Inflammatory macrophage (primary cell): ENCODE measurements around the gene NDUFC1.
A peak's percentile ranks its signal among the peaks of the same experiment; 100 is the strongest.
"Not testable (repeated sequence)": the region's sequence is repeated elsewhere in the genome, so short reads cannot be mapped to it uniquely, and the experiment has no call there.

ENCODE experiments used
- DNase-seq, 2 donors: peaks; one replicate each; pipeline ENCODE4 v3.0.0-alpha.2; 2020 to 2022
- total RNA-seq, 18 experiments: gene quantifications; one replicate each; lab custom pipeline; 2026; ENCODE audit warnings: mixed read lengths in 6 of 18, inconsistent platforms in 2 of 18; lab: John Stamatoyannopoulos, UW

NDUFC1 gene
- total RNA-seq: 23.7 to 33.2 (median 28.4) reads per million in 18 experiments

GRCh38 chr4:139301821-139302611 is at the start of gene NDUFC1:
Gene NDUFC1, minus strand, starts transcription at chr4:139302477. Its CDS starts 6,679 bp downstream, at chr4:139295798.
- DNase-seq: peak; percentile 78 to 79

DNA sequence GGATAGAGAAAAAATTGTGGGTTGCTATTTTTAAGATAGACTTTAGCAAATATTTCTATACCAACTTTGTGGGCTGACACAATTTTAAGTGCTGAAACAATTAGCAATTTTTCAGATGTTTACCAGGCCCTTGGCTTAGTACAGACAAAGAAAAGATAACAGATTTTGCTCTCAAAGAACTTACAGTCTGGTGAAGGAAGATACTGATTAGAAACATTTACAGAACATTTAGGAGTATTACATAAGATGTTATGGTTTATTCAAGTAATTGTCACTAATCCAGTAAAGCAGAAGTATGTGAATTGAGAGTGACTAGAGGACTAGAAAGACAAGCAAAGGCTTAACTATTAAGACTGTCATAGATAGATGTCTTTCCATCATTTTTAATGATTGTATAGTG is 35.3 kb upstream of the NDUFC1 start:
- peak in 1 of 2 donors; percentile 44 for DNase-seq

- DNase-seq: no peak
These were observed 30.8 kb upstream of the NDUFC1 start for GRCh38 chr4:139333046-139333445.

GRCh38 chr4:139331185-139331584 is 28.9 kb upstream of the NDUFC1 start:
- DNase-seq: no peak

DNA sequence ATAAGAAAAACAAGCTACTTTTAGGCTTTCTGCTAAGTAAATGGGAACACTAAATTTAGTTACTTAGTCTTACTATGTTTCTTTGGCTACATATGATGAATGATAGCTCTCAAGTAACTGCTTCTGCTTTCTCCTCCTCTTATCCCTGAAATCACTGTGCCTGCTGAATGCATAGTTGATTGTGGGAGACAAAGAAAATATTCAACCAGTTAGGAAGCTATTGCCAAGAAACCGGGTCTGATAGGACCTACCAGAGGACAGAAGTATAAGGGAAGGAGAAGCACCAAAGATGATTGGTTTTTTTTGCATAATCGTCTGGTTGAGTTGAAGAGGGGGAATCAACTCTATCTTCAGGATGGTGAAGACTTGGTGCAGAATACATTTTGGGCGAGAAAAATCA is 28.0 kb upstream of the NDUFC1 start:
- DNase-seq: no peak

GRCh38 chr4:139329665-139330200 is 27.5 kb upstream of the NDUFC1 start:
- no peak for DNase-seq

DNA sequence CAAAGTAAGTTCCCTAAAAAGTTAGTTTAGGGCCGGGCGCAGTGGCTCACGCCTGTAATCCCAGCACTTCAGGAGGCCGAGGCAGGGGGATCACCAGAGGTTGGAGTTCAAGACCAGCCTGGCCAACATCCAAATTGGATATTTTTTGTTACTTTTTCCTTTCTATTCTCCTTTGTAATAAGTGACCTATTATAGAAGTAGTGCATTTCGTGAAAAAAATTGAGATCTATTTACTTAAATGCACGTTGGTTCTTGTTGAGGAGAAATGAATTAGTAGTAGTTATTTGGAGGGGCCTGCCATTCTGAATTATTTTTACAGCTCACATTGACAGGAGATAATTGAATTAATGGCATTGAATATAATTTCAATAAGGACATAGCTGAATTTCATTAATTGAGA is 22.3 kb upstream of the NDUFC1 start:
- DNase-seq: no peak

DNA sequence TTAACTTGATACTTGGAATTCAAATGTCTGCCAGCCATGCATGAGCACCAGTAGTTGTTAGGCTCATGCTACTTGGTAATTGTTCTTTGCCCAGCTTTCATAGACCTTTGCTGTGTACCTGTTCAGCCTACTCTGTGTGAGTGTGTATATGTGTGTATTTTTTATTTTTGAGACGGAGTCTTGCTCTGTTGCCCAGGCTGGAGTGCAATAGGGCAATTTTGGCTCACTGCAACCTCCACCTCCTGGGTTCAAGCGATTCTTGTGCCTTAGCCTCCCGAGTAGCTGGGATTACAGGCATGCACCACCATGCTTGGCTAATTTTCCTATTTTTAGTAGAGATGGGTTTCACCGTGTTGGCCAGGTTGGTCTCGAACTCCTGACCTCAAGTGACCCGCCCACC is 20.3 kb upstream of the NDUFC1 start:
- DNase-seq: not testable (repeated sequence)

DNA sequence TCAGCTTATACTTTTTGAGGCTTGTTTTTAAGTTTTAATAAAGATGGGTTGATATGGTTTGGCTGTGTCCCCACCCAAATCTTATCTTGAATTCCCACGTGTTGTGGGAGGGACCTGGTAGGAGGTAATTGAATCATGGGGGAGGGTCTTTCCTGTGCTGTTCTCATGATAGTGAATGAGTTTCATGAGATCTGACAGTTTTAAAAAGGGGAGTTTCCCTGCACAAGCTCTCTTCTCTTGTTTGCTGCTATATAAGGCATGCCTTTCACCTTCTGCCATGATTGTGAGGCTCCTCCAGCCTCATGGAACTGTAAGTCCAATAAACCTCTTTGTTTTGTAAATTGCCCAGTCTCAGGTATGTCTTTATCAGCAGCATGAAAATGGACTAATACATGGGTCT is 19.8 kb upstream of the NDUFC1 start:
- DNase-seq: not testable (repeated sequence)

DNA sequence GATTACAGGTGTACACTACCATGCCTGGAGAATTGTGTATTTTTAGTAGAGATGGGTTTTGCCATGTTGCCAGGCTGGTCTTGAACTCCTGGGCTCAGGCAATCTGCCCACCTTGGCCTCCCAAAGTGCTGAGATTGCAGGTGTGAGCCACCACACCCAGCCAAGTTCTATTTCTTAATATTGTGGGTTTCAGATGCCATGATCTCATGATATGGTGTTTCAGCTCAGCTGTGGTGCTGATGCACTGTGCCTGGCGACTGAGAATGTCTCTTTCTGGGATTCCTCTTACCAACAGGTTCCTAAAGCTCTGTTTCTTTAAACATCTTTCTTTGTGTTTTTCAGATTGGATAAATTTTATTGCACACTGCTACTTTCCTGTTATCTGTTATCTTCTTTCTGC is 17.3 kb upstream of the NDUFC1 start:
- DNase-seq: peak in 1 of 2 donors; percentile 9

GRCh38 chr4:139317635-139318034 is 15.4 kb upstream of the NDUFC1 start:
- DNase-seq: no peak

DNA sequence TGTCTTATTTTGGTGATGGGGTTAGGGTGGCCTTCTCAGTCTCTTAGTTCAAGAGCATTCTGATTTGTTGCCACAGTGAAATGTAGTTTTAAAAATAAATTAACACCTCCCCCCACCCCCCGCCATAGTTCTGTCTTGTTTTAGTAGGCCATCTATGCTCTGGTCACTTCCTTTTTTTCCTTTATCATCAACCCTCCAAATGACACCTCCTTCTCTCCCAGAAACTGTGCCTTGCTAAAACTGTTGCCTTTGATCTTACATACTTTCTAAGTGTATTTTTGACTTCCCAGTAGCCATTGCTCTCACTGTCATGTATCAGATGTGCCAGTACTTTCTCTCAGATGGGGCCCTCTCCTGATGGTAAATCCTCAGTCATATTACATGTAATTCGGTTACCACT is 14.5 kb upstream of the NDUFC1 start:
- no peak for DNase-seq

- no peak for DNase-seq
These were observed 13.0 kb upstream of the NDUFC1 start for GRCh38 chr4:139315221-139315675.

- no peak for DNase-seq
These were observed 11.9 kb upstream of the NDUFC1 start for GRCh38 chr4:139314047-139314800.

- not testable (repeated sequence) for DNase-seq
These were observed 11.1 kb upstream of the NDUFC1 start for GRCh38 chr4:139313414-139313813.

- DNase-seq: peak; percentile 36 to 52
These were observed 10.5 kb upstream of the NDUFC1 start for GRCh38 chr4:139312552-139313332.

- no peak for DNase-seq
These were observed 9.6 kb upstream of the NDUFC1 start for GRCh38 chr4:139311909-139312308.

- DNase-seq: no peak
These were observed 2.6 kb upstream of the NDUFC1 start for GRCh38 chr4:139304920-139305319.

- peak; percentile 99 for DNase-seq
These were observed 1.0 kb downstream of the NDUFC1 start, which contains the start of gene NAA15 for GRCh38 chr4:139301113-139301820. Gene NAA15, plus strand, starts transcription at chr4:139301505. Its CDS starts 273 bp downstream, at chr4:139301778.

- peak; percentile 15 to 30 for DNase-seq
These were observed 1.7 kb downstream of the NDUFC1 start for GRCh38 chr4:139300431-139301112.

DNA sequence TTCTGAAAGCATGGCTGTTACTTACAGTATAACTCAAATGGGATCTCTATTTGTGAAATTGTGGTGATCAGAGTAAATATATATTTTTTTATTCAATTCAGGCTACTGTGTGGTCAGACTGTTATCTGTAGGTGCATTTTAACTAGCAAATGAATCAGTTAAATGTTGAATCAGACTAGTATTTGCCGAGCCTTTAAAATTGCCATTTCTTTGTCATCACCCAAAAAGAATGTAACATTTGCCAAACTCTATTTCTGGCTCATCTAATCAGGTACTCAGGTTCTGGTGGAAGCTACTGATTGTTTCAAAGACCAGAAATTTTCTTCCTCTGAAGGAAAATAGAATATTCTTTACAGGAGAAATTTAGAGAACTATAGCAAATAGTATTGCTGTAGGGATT is 2.7 kb downstream of the NDUFC1 start:
- DNase-seq: no peak
